ENCODE results near the gene SLC34A2. TPM values are rescaled to one million over a fixed set of nuclear protein-coding genes. Genes with fewer than 3 reads are reported as not detected.

SLC34A2 gene
- total RNA-seq, 1 experiment from 2014 or later, result 1.7 TPM

DNA sequence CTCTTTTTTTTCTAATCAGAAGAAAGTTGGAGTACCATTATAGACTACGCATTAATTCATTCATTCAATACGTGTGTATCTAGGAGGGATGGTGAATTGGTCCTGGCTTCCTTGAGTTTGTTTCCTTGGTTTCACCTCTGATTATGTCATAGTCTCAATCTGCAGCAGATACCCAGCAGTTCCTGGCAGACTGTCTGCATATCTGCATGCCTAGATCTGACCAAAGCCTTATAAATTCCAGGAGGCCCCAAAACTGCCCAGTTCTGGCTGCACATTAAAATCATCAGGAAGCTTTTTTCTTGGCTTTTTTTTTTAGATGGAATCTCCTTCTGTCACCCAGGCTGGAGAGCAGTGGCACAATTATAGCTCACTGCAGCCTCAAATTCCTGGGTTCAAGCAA is 27.2 kb upstream of the SLC34A2 start:
- DNase-seq (ENCODE audit: low spot score) (no peak), ATAC-seq (no peak)
- no peaks in the 10 kb centered on the region for H3K4me1 Mint-ChIP-seq
- H3K27me3 Mint-ChIP-seq (ENCODE audit: low read depth), result no peaks in the 10 kb centered on the region
- H3K27ac Mint-ChIP-seq, result no peak overlapping the region
- ChIA-PET POLR2A (no interaction called here), CTCF (interaction anchor here (0.6 kb wide), 1 partner anchor 527 kb away, joined by 4 read pairs; no protein-coding TSS in a partner anchor)
- H3K4me3 Mint-ChIP-seq, result no peak overlapping the region
- no peaks in the 10 kb centered on the region for H3K36me3 Mint-ChIP-seq
- TF ChIP-seq ZNF263 (CRISPR knock-in tag; IDR thresholded peaks at IDR 0.05; ENCODE audit: low read depth), result no peak
- TF ChIP-seq ZBTB21 (CRISPR knock-in tag; IDR thresholded peaks at IDR 0.05; ENCODE audit: borderline replicate concordance), result no peak
- no peak for TF ChIP-seq RELA (CRISPR knock-in tag; IDR thresholded peaks at IDR 0.05; ENCODE audit: borderline replicate concordance)
- TF ChIP-seq, protein P1, sequence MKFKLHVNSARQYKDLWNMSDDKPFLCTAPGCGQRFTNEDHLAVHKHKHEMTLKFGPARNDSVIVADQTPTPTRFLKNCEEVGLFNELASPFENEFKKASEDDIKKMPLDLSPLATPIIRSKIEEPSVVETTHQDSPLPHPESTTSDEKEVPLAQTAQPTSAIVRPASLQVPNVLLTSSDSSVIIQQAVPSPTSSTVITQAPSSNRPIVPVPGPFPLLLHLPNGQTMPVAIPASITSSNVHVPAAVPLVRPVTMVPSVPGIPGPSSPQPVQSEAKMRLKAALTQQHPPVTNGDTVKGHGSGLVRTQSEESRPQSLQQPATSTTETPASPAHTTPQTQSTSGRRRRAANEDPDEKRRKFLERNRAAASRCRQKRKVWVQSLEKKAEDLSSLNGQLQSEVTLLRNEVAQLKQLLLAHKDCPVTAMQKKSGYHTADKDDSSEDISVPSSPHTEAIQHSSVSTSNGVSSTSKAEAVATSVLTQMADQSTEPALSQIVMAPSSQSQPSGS (CRISPR knock-in tag; IDR thresholded peaks at IDR 0.05; ENCODE audit: borderline replicate concordance, low read depth), result no peak
- no peak for TF ChIP-seq FOXK1 (CRISPR knock-in tag; IDR thresholded peaks at IDR 0.05)
- no peak for TF ChIP-seq KAT7 (CRISPR knock-in tag; IDR thresholded peaks at IDR 0.05; ENCODE audit: borderline replicate concordance)
- TF ChIP-seq NR3C1 (CRISPR knock-in tag; conservative IDR thresholded peaks at IDR 0.05; ENCODE audit: low read depth), result no peak
- TF ChIP-seq, protein P2, sequence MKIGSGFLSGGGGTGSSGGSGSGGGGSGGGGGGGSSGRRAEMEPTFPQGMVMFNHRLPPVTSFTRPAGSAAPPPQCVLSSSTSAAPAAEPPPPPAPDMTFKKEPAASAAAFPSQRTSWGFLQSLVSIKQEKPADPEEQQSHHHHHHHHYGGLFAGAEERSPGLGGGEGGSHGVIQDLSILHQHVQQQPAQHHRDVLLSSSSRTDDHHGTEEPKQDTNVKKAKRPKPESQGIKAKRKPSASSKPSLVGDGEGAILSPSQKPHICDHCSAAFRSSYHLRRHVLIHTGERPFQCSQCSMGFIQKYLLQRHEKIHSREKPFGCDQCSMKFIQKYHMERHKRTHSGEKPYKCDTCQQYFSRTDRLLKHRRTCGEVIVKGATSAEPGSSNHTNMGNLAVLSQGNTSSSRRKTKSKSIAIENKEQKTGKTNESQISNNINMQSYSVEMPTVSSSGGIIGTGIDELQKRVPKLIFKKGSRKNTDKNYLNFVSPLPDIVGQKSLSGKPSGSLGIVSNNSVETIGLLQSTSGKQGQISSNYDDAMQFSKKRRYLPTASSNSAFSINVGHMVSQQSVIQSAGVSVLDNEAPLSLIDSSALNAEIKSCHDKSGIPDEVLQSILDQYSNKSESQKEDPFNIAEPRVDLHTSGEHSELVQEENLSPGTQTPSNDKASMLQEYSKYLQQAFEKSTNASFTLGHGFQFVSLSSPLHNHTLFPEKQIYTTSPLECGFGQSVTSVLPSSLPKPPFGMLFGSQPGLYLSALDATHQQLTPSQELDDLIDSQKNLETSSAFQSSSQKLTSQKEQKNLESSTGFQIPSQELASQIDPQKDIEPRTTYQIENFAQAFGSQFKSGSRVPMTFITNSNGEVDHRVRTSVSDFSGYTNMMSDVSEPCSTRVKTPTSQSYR (CRISPR knock-in tag; IDR thresholded peaks at IDR 0.05), result no peak
- no peak for TF ChIP-seq HMGA2 (CRISPR knock-in tag; IDR thresholded peaks at IDR 0.05)
- TF ChIP-seq JAZF1 (CRISPR knock-in tag; IDR thresholded peaks at IDR 0.05), result no peak
- no peak for TF ChIP-seq NR2C2 (CRISPR knock-in tag; IDR thresholded peaks at IDR 0.05)
- TF ChIP-seq SP1 (CRISPR knock-in tag; conservative IDR thresholded peaks at IDR 0.05), result no peak
- TF ChIP-seq, protein P3, sequence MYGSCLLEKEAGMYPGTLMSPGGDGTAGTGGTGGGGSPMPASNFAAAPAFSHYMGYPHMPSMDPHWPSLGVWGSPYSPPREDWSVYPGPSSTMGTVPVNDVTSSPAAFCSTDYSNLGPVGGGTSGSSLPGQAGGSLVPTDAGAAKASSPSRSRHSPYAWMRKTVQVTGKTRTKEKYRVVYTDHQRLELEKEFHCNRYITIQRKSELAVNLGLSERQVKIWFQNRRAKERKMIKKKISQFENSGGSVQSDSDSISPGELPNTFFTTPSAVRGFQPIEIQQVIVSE (CRISPR knock-in tag; IDR thresholded peaks at IDR 0.05; ENCODE audit: borderline replicate concordance), result no peak
- TF ChIP-seq ETV6 (CRISPR knock-in tag; IDR thresholded peaks at IDR 0.05), result no peak
- TF ChIP-seq, protein P4, sequence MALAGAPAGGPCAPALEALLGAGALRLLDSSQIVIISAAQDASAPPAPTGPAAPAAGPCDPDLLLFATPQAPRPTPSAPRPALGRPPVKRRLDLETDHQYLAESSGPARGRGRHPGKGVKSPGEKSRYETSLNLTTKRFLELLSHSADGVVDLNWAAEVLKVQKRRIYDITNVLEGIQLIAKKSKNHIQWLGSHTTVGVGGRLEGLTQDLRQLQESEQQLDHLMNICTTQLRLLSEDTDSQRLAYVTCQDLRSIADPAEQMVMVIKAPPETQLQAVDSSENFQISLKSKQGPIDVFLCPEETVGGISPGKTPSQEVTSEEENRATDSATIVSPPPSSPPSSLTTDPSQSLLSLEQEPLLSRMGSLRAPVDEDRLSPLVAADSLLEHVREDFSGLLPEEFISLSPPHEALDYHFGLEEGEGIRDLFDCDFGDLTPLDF (CRISPR knock-in tag; IDR thresholded peaks at IDR 0.05), result no peak
- TF ChIP-seq TP53 (CRISPR knock-in tag; IDR thresholded peaks at IDR 0.05), result no peak
- no peak for TF ChIP-seq GTF2I (CRISPR knock-in tag; conservative IDR thresholded peaks at IDR 0.05)
- TF ChIP-seq GABPB1 (CRISPR knock-in tag; IDR thresholded peaks at IDR 0.05), result no peak
- TF ChIP-seq, protein P5, sequence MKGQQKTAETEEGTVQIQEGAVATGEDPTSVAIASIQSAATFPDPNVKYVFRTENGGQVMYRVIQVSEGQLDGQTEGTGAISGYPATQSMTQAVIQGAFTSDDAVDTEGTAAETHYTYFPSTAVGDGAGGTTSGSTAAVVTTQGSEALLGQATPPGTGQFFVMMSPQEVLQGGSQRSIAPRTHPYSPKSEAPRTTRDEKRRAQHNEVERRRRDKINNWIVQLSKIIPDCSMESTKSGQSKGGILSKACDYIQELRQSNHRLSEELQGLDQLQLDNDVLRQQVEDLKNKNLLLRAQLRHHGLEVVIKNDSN (CRISPR knock-in tag; IDR thresholded peaks at IDR 0.05), result no peak
- H3K9me3 Mint-ChIP-seq, result no peaks in the 10 kb centered on the region; the same call in 1 of the 2 replicates

DNA sequence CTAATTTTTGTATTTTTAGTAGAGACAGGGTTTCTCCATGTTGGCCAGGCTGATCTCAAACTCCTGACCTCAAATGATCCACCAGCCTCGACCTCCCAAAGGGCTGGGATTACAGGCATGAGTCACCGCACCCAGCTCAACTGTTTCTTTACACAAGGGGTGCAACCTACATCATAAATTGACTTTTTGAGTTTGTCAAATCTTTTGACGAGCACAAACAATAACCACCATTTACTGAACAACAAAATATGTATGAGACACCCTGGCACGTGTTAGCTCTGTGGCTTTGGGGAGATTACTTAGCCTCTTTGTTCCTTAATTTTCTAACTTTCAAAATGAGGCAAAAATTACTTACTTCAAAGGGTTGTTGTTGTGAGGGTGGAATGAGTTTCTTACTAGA is 23.5 kb upstream of the SLC34A2 start:
- H3K36me3 Mint-ChIP-seq, result no peaks in the 10 kb centered on the region
- TF ChIP-seq, protein P6, sequence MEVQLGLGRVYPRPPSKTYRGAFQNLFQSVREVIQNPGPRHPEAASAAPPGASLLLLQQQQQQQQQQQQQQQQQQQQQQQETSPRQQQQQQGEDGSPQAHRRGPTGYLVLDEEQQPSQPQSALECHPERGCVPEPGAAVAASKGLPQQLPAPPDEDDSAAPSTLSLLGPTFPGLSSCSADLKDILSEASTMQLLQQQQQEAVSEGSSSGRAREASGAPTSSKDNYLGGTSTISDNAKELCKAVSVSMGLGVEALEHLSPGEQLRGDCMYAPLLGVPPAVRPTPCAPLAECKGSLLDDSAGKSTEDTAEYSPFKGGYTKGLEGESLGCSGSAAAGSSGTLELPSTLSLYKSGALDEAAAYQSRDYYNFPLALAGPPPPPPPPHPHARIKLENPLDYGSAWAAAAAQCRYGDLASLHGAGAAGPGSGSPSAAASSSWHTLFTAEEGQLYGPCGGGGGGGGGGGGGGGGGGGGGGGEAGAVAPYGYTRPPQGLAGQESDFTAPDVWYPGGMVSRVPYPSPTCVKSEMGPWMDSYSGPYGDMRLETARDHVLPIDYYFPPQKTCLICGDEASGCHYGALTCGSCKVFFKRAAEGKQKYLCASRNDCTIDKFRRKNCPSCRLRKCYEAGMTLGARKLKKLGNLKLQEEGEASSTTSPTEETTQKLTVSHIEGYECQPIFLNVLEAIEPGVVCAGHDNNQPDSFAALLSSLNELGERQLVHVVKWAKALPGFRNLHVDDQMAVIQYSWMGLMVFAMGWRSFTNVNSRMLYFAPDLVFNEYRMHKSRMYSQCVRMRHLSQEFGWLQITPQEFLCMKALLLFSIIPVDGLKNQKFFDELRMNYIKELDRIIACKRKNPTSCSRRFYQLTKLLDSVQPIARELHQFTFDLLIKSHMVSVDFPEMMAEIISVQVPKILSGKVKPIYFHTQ (CRISPR knock-in tag; IDR thresholded peaks at IDR 0.05), result no peak
- H3K9me3 Mint-ChIP-seq, result peaks cover 6% of the 10 kb centered on the region
- no peaks in the 10 kb centered on the region for H3K4me1 Mint-ChIP-seq
- DNase-seq (ENCODE audit: low spot score), result no peak
- H3K4me3 Mint-ChIP-seq, result no peak overlapping the region
- POLR2A ChIA-PET, result no interaction called here
- H3K27me3 Mint-ChIP-seq (ENCODE audit: low read depth), result no peaks in the 10 kb centered on the region
- no peak overlapping the region for H3K27ac Mint-ChIP-seq
- CTCF ChIA-PET, result no interaction called here
- no peak for ATAC-seq

Data from WTC11 (cell line).